ENCODE results near the gene COMT.

The COMT gene

GRCh38 chr22:19927696-19928095, 13.9 kb upstream of the COMT start:
- Histone ChIP-seq H3K27ac (ENCODE audit: extremely low read depth, low read depth, low read length) (no peak overlapping the region), H3K4me1 (ENCODE audit: control insufficient read depth, insufficient read depth, low read length) (no peaks in the 10 kb centered on the region), H3K36me3 (ENCODE audit: control insufficient read depth in 2 of 2, insufficient read depth in 1 of 2, low read length in 2 of 2) (peaks cover 0 to 3% of the 10 kb centered on the region in 2 experiments; a peak in 2 of 3 replicates), H3K4me3 (ENCODE audit: low read depth, low read length) (no peak overlapping the region), H3K9me3 (ENCODE audit: control insufficient read depth, insufficient read depth, low read depth, low read length) (no peaks in the 10 kb centered on the region)
- CTCF ChIA-PET: interaction anchor here (0.6 kb wide), 1 partner anchor 21 kb away, joined by 4 read pairs; no protein-coding TSS in a partner anchor
- POLR2A ChIA-PET: interaction anchor here (0.7 kb wide), 1 partner anchor 208 kb away, joined by 5 read pairs; no protein-coding TSS in a partner anchor
- peak; percentile 11; the same call in 1 of the 2 replicates for TF ChIP-seq ZNF664 (tag by site-specific recombination; IDR thresholded peaks at IDR 0.05)
- TF ChIP-seq PRDM1 (tag by site-specific recombination; IDR thresholded peaks at IDR 0.05): no peak
- no peak for TF ChIP-seq HOXA7 (CRISPR knock-in tag; IDR thresholded peaks at IDR 0.05; ENCODE audit: borderline replicate concordance)
- TF ChIP-seq SP7 (tag by site-specific recombination; IDR thresholded peaks at IDR 0.05): no peak
- TF ChIP-seq ATF2 (tag by site-specific recombination; IDR thresholded peaks at IDR 0.05; ENCODE audit: low read depth): no peak
- TF ChIP-seq IKZF3 (tag by site-specific recombination; IDR thresholded peaks at IDR 0.05): no peak
- TF ChIP-seq ZBTB1 (tag by site-specific recombination; IDR thresholded peaks at IDR 0.05): no peak
- no peak for TF ChIP-seq ZNF624 (tag by site-specific recombination; IDR thresholded peaks at IDR 0.05)

DNA sequence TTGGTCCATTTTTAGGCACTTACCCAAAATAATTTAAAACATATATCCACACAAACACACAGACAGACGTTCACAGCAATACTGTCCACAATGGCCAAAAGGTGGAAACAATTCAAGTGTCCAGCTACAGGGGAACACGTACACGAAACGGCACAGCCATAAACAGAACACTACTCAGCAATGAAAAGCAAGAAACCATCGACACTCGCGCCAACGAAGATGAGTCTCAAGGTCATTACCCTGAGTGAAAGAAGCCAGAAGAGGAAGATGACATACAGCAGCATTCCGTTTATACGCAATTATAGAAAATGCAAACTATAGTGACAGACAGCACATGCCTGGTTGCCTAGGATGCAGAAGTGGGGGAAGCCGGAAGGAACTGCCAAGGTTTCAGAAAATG, 13.4 kb upstream of the COMT start:
- H3K4me3 ChIP-seq (ENCODE audit: low read depth, low read length): no peak overlapping the region
- TF ChIP-seq ZNF133 (tag by site-specific recombination; IDR thresholded peaks at IDR 0.05) (no peak), ZNF768 (tag by site-specific recombination; IDR thresholded peaks at IDR 0.05) (no peak), YY2 (tag by site-specific recombination; IDR thresholded peaks at IDR 0.05) (no peak), ZNF404 (tag by site-specific recombination; IDR thresholded peaks at IDR 0.05) (no peak), ZNF146 (tag by site-specific recombination; IDR thresholded peaks at IDR 0.05) (peak; percentile 26; the same call in 1 of the 2 replicates), ZNF560 (tag by site-specific recombination; IDR thresholded peaks at IDR 0.05; ENCODE audit: borderline replicate concordance) (no peak)
- TF ChIP-seq, protein P1, sequence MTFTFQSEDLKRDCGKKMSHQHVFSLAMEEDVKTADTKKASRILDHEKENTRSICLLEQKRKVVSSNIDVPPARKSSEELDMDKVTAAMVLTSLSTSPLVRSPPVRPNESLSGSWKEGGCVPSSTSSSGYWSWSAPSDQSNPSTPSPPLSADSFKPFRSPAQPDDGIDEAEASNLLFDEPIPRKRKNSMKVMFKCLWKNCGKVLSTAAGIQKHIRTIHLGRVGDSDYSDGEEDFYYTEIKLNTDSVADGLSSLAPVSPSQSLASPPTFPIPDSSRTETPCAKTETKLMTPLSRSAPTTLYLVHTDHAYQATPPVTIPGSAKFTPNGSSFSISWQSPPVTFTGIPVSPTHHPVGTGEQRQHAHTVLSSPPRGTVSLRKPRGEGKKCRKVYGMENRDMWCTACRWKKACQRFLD (tag by site-specific recombination; IDR thresholded peaks at IDR 0.05): no peak
- H3K36me3 ChIP-seq (ENCODE audit: control insufficient read depth in 2 of 2, insufficient read depth in 1 of 2, low read length in 2 of 2): peaks cover 0 to 3% of the 10 kb centered on the region in 2 experiments; a peak in 2 of 3 replicates
- H3K9me3 ChIP-seq (ENCODE audit: control insufficient read depth, insufficient read depth, low read depth, low read length): no peaks in the 10 kb centered on the region
- no peaks in the 10 kb centered on the region for H3K4me1 ChIP-seq (ENCODE audit: control insufficient read depth, insufficient read depth, low read length)
- ChIA-PET CTCF (interaction anchor here (0.6 kb wide), 1 partner anchor 21 kb away, joined by 4 read pairs; no protein-coding TSS in a partner anchor), POLR2A (no interaction called here)
- no peak overlapping the region for H3K27ac ChIP-seq (ENCODE audit: extremely low read depth, low read depth, low read length)

GRCh38 chr22:19929586-19930550, 11.7 kb upstream of the COMT start:
- Histone ChIP-seq H3K36me3 (ENCODE audit: control insufficient read depth in 2 of 2, insufficient read depth in 1 of 2, low read length in 2 of 2) (peaks cover 0 to 3% of the 10 kb centered on the region in 2 experiments; a peak in 1 of 3 replicates), H3K4me3 (ENCODE audit: low read depth, low read length) (no peak overlapping the region), H3K4me1 (ENCODE audit: control insufficient read depth, insufficient read depth, low read length) (no peaks in the 10 kb centered on the region), H3K9me3 (ENCODE audit: control insufficient read depth, insufficient read depth, low read depth, low read length) (no peaks in the 10 kb centered on the region), H3K27ac (ENCODE audit: extremely low read depth, low read depth, low read length) (no peak overlapping the region)
- no peak for TF ChIP-seq ZNF19 (tag by site-specific recombination; IDR thresholded peaks at IDR 0.05; ENCODE audit: low read depth)
- no peak for TF ChIP-seq ZNF48 (tag by site-specific recombination; IDR thresholded peaks at IDR 0.05)
- no peak for TF ChIP-seq ATF2 (tag by site-specific recombination; IDR thresholded peaks at IDR 0.05; ENCODE audit: low read depth)
- TF ChIP-seq, protein P2, sequence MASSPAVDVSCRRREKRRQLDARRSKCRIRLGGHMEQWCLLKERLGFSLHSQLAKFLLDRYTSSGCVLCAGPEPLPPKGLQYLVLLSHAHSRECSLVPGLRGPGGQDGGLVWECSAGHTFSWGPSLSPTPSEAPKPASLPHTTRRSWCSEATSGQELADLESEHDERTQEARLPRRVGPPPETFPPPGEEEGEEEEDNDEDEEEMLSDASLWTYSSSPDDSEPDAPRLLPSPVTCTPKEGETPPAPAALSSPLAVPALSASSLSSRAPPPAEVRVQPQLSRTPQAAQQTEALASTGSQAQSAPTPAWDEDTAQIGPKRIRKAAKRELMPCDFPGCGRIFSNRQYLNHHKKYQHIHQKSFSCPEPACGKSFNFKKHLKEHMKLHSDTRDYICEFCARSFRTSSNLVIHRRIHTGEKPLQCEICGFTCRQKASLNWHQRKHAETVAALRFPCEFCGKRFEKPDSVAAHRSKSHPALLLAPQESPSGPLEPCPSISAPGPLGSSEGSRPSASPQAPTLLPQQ (tag by site-specific recombination; IDR thresholded peaks at IDR 0.05): no peak
- no peak for TF ChIP-seq KLF16 (tag by site-specific recombination; IDR thresholded peaks at IDR 0.05)
- TF ChIP-seq, protein P3, sequence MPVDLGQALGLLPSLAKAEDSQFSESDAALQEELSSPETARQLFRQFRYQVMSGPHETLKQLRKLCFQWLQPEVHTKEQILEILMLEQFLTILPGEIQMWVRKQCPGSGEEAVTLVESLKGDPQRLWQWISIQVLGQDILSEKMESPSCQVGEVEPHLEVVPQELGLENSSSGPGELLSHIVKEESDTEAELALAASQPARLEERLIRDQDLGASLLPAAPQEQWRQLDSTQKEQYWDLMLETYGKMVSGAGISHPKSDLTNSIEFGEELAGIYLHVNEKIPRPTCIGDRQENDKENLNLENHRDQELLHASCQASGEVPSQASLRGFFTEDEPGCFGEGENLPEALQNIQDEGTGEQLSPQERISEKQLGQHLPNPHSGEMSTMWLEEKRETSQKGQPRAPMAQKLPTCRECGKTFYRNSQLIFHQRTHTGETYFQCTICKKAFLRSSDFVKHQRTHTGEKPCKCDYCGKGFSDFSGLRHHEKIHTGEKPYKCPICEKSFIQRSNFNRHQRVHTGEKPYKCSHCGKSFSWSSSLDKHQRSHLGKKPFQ (tag by site-specific recombination; IDR thresholded peaks at IDR 0.05): no peak
- TF ChIP-seq ZNF624 (tag by site-specific recombination; IDR thresholded peaks at IDR 0.05): no peak
- TF ChIP-seq ZNF391 (tag by site-specific recombination; IDR thresholded peaks at IDR 0.05; ENCODE audit: borderline replicate concordance, low read depth): no peak
- TF ChIP-seq ZNF621 (tag by site-specific recombination; IDR thresholded peaks at IDR 0.05): no peak
- no peak for TF ChIP-seq ZFP41 (tag by site-specific recombination; IDR thresholded peaks at IDR 0.05; ENCODE audit: borderline replicate concordance)
- ChIA-PET CTCF (interaction anchor here (0.6 kb wide), 1 partner anchor 9 kb away, joined by 3 read pairs; no protein-coding TSS in a partner anchor), POLR2A (interaction anchor here (0.6 to 0.7 kb wide), 2 partner anchors 14 to 23 kb away, joined by 3 to 5 read pairs; no protein-coding TSS in a partner anchor)
